Right lobe of liver (tissue), 4 donors: ENCODE measurements around the gene TRRAP.

Source experiments
- POLR2A ChIP-seq: fragments of 450-650 bp; IDR thresholded peaks from one replicate; pipeline ENCODE4 v1.6.1; 2017; ENCODE audit warnings: antibody characterized with exemption, mild to moderate bottlenecking
- TF ChIP-seq, protein P1 (sequence below), 4 donors: fragments of 200-600 bp in 3 of 4; fragments of 450-650 bp in 1 of 4; IDR thresholded peaks; one replicate each; pipeline versions ENCODE4 v1.5.1 to v1.8.0; 2016 to 2022; ENCODE audit warnings: antibody characterized with exemption in 4 of 4, mild to moderate bottlenecking in 2 of 4
- donor health status: DM: no; HTN: no; CAD: no.
- donor health status: DM: no; HTN: no; CAD: no.
- donor health status: DM: no; HTN: yes; CAD: no.

DNA sequence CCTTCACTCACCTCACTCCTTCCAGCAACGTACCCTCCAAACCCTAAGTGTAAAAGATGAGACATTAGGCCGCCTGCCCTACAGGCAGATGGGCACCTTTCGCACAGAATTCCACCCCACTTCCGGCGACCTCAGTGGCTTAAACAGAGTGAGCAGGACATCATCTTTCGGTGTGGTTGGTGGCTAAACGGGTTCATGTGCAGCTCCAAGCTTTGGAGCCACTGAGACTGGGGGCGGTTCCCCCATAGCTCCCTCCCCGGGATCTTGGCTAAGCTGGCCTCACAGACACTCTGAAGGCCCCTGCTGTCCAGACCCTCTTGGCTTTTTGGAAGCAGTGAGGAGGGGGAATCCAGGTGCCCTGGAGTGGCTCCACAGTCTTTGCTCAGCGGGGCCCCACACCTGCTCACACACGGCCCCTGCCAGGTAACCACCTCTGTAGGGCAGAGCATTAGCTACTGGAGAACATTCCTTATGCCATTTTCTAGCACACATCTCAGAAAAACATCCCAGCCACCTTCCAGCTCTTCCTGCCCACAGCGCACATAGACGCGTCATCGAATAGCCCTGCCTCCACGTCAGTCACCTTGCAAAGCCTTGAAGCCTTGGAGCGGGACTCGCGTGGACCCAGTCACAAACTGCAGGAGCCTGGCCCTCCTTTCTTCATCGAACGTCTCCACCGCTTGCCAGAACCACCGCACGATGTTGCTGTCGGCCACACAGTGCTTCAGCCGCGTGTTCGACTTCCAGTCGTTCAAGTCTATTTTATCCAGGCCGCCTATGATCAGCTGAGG, 156.8 kb downstream of the TRRAP start:
- TF ChIP-seq, protein P1, sequence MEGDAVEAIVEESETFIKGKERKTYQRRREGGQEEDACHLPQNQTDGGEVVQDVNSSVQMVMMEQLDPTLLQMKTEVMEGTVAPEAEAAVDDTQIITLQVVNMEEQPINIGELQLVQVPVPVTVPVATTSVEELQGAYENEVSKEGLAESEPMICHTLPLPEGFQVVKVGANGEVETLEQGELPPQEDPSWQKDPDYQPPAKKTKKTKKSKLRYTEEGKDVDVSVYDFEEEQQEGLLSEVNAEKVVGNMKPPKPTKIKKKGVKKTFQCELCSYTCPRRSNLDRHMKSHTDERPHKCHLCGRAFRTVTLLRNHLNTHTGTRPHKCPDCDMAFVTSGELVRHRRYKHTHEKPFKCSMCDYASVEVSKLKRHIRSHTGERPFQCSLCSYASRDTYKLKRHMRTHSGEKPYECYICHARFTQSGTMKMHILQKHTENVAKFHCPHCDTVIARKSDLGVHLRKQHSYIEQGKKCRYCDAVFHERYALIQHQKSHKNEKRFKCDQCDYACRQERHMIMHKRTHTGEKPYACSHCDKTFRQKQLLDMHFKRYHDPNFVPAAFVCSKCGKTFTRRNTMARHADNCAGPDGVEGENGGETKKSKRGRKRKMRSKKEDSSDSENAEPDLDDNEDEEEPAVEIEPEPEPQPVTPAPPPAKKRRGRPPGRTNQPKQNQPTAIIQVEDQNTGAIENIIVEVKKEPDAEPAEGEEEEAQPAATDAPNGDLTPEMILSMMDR (IDR thresholded peaks at IDR 0.05) = no peak
- no peak for TF ChIP-seq POLR2A
